Brain pericyte (primary cell): ENCODE measurements around the gene POLD1.
"Not testable (repeated sequence)": the region's sequence is repeated elsewhere in the genome, so short reads cannot be mapped to it uniquely, and the experiment has no call there.

ENCODE experiments used
- DNase-seq: peaks from one replicate; pipeline ENCODE4 v3.0.0-alpha.2; 2012; ENCODE audit warnings: low read depth, low spot score

The POLD1 gene

GRCh38 chr19:50383852-50384684 lies at the start of gene POLD1:
POLD1 (plus strand) TSS chr19:50384347; CDS start chr19:50398852, 14,505 bp downstream.
- DNase-seq, result peak; percentile 91

DNA sequence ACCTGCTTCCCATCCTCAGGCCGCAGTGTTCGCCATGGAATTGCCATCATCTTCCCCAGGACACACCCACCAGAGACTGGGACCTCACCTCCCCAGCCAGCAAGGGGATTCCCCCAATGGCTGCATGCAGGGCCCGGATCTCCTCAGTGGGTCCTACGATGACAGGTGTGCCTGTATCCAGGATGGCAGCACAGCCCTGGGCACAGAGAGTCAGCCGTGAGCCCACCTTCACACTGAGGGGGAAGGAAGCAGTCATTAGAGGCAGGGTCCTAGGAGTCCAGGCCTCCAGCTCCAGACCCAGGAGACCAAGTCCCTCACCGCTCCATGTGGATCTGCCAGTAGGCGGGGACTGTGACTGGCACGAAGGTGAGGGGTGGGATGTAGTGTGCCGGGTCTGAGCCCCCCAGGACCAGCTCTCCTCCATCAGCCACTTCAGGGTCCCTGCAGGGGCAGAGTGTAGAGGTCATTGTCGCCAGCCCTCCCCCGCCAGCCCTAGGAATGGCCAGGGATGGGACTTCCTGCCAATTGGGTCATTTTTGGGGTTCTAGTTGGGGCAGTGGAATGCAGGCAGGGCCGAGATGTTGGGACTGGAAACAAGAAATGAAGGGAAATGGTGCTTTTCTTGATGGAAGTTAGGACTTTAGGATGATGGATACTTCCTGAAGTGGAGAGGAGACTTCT lies 49.3 kb upstream of the POLD1 start:
- DNase-seq, result no peak

GRCh38 chr19:50337031-50337430 lies 47.1 kb upstream of the POLD1 start:
- not testable (repeated sequence) for DNase-seq

GRCh38 chr19:50340331-50340730 lies 43.8 kb upstream of the POLD1 start:
- DNase-seq, result no peak

GRCh38 chr19:50341091-50341564 lies 43.0 kb upstream of the POLD1 start:
- no peak for DNase-seq

- DNase-seq, result no peak
These were observed 39.4 kb upstream of the POLD1 start for GRCh38 chr19:50344661-50345318.

DNA sequence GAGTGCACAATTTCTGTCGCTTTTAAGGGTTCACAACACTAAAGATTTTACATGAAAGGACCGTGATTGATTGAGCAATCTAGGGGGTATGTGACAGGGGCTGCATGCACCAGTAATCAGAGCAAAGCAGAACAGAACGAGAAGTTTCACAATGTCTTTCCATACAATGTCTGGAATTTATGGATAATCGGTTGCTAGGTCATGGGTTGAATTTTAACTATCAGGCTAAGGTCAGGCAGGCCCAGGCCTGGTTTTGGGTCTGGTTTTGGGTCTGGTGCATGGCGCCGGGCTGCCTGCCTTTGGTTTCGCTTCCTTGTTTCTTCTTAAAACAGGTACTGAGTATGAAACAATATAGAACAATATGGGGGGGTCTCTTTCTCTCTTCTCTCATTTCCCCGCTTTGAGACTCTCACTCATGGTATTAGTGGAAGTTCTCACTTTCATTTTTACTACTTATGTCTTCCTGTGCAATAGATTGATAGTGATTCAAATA lies 37.0 kb upstream of the POLD1 start:
- DNase-seq, result not testable (repeated sequence)

DNA sequence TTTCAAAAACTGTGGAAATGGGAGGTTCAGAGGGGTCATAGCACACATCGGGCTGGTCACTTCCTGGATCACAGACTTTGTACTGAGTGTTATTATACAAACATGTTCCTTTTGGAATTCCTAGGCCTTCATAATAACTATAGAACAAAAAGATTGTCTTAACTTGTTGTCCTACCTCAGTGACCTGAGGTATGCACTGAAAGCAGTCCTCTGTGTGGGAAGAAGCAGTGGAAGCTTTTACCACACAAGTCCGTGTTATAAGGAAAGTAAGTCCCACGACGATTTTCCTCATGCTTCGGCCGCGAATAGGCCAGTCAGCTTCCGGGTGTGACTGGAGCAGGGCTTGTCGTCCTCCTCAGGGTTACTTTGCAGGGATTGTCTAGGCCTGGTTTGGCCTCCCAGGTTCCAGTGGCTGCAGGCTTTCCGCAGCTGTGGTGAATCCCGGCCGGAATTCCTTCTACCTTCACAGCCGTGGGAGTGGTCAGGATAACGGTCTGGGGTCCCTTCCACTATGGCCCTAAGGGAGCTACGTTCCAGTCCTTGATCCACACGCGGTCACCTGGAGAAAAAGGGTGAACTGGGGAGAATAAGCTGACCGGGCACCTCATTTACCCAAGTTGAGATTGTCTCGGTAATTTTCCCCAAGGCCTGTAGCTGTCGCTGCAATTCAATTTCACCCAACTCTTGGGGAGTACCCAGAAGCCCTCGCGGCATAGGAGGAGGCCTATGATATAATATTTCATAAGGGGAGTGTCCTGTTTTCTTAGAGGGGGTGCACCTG lies 34.7 kb upstream of the POLD1 start:
- DNase-seq, result no peak

DNA sequence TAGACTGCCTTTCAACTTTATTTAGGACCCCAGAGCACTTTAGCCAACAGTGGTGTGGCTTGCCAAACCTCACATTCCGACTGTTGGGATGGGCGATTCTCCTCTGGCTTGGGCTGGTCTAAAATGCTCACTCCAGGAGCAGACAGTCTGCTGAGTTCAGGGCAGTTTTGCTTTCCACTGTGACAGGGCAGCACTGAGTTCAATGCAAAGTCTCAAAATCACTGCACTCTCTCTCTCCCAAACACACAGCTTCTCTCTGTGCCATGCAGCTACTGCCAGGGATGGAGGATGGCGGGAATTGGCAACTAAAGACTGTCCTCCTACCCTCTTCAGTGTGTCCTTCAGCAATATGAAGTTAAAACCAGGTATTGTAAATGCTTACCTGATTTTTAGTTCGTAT lies 31.9 kb upstream of the POLD1 start:
- no peak for DNase-seq

DNA sequence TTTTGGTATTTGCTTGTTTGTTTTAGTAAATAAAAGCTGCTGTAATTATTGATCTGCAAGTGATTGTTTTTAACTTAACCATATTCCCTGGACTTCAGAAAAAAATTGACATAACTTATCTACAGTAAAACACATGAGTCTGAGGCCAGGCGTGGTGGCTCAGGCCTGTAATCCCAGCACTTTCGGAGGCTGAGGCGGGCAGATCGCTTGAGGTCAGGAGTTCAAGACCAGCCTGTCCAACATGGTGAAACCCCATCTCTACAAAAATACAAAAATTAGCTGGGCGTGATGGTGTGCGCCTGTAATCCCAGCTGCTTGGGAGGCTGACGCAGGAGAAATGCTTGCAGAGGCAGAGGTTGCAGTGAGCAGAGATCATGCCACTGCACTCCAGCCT lies 30.7 kb upstream of the POLD1 start:
- DNase-seq, result not testable (repeated sequence)

- DNase-seq, result no peak
These were observed 27.4 kb upstream of the POLD1 start for GRCh38 chr19:50356691-50357177.

DNA sequence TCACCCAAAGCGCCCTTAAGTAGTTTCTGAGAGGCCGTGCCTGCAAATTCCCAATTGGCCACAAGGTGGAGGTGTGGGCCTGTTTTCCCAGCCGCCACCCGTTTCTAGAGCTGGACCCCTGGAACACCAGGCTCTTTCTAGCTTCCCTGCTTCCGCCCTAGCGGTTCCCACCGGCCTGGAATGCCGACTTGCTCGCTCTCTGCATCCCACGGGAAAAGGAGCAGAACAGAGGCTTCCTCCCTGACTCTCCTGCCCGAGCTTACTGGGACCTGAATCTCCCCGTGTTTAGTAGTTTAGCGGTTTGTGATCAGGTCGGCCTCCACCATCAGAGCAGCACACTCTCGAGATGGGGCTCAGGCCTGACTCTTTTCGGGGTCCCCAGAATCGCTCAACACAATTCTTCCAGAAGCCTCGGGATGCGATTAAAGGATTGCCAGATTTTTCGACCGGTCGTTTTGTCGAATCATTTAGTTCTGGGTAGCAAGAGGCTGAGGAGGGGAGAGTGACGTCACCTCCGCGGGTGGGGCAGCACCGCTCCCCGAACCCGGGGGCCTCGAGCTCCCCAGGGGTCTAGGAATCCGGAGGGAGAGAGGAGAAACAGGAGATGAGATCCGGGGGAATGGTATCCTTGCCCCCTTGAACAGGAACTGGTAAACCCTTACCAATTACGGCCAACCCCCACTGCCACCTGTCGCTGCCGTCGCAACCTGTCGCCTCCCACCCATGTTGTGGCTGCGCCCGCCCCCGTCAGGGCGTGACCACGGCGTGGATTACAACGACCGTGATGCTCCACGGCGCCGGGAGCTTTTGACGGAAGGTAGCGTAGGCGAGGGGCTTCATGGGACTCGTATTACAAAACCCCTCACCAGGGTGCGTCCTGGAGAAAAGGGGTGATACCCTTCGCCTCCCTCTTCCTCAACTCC lies 26.7 kb upstream of the POLD1 start:
- no peak for DNase-seq

GRCh38 chr19:50358483-50359327 lies 25.4 kb upstream of the POLD1 start:
- no peak for DNase-seq

GRCh38 chr19:50359328-50359818 lies 24.8 kb upstream of the POLD1 start:
- DNase-seq, result no peak

GRCh38 chr19:50361290-50362029 lies 22.7 kb upstream of the POLD1 start:
- no peak for DNase-seq

DNA sequence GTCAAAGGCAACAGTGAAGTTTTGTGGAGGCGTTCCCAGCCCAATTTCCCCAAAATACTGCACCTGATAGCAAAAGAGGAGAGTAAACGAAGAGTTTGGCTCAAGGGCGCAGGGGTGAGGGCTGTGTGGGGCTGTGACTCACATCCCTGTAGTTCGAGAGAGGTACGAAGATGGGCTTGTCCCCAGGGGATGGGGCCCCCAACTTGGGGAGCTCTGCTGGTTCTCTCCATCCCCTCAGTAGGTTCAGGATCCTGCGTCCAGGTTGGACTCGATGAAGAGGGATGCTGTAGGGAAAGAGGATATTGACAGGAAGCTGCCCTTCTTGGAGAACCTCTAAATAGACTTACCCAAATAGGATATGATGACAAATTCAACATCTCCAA lies 22.1 kb upstream of the POLD1 start:
- no peak for DNase-seq

DNA sequence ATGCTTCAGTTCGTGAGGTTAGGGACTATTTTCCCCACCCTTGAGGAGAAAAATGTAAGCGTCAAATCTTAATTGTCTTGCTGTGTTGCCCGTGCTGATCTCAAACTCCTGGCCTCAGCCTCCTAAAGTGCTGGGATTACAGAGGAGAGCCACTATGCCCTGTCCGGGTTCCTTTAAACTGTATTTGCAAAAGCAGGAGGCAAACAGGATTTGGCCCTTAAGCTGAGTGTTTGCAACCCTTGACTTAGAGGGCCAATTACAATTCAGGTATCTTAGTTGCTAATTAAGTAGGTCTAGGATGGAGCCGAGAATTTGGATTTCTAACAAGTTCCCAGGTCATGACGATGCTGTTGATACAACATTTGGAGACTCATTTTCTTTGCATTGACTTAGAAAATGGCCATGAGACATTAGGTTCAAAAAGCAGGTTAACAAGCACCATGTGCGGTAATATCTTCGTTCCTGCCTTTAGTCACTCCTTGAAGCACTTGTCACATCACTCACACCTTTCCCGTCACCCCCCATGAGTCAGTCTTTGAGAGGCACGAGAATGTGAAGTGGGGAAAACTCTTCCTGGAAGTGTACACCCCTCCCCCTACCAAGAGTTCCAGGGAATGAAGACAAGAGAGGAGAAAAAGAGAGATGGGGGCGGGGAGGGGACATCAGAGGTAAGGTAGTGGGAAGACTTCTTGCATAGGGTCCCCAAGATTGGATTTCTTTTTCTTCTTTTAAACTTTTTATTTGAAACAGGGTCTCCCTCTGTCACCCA lies 21.3 kb upstream of the POLD1 start:
- DNase-seq, result no peak
